Endothelial cell of umbilical vein (primary cell): ENCODE data around the gene CLDND1. TPM values are rescaled to one million over a fixed set of nuclear protein-coding genes. Genes with fewer than 3 reads are reported as not detected.

Experiments used
- BruUV-seq: library from RNA; stranded (reverse); fragments of 400-500 nt; replicated peaks from 2 replicates; lab custom pipeline; 2021; lab: Mats Ljungman, UMichigan
- CTCF ChIA-PET: fragments of 300-600, 350-600 bp; sonication (Branson Sonifier 250); formaldehyde crosslinking; loops from one replicate; lab custom pipeline; 2021; ENCODE audit warnings: antibody characterized with exemption, inconsistent platforms; lab: Charles Lee
- POLR2A ChIA-PET: fragments of 300-600, 350-600 bp; sonication (Branson Sonifier 250); formaldehyde crosslinking; loops from one replicate; lab custom pipeline; 2021; ENCODE audit warnings: antibody characterized with exemption, inconsistent platforms; lab: Charles Lee
- DNase-seq: peaks from one replicate; pipeline ENCODE4 v3.0.0-alpha.2; 2011; ENCODE audit warnings: low read depth, low spot score
- FAIRE-seq: peaks from 2 replicates; lab custom pipeline; 2011; peaks lifted over from hg19 to GRCh38; lab: Jason Lieb, UNC
- H2AFZ ChIP-seq: 2 replicates; pipeline ENCODE4 v1.6.0; 2012; ENCODE audit warnings: low read depth, low read length, control low read depth, inconsistent platforms
- H3K27ac ChIP-seq: 2 replicates; pipeline ENCODE4 v1.5.1; 2011; ENCODE audit warnings: low read depth, mild to moderate bottlenecking, control low read depth, low read length, moderate library complexity; ENCODE audit not compliant: insufficient read depth
- H3K27me3 ChIP-seq, 2 experiments: 2 replicates each; pipeline versions ENCODE4 v1.6.0 to v1.6.1; 2011; ENCODE audit warnings: low read length in 2 of 2, mixed read lengths in 1 of 2; ENCODE audit not compliant: control insufficient read depth in 2 of 2, insufficient read depth in 2 of 2
- H3K36me3 ChIP-seq, 2 experiments: 2 replicates in 1 of 2; 3 replicates in 1 of 2; pipeline ENCODE4 v1.5.1; 2011; ENCODE audit warnings: low read length in 2 of 2, mild to moderate bottlenecking in 1 of 2, moderate library complexity in 1 of 2; ENCODE audit not compliant: control insufficient read depth in 2 of 2, insufficient read depth in 2 of 2; ENCODE audit errors: extremely low read depth in 1 of 2
- H3K4me1 ChIP-seq: 3 replicates; pipeline ENCODE4 v1.5.1; 2011; ENCODE audit warnings: mild to moderate bottlenecking, low read length; ENCODE audit not compliant: control insufficient read depth, insufficient read depth; ENCODE audit errors: extremely low read depth
- H3K4me2 ChIP-seq: 2 replicates; pipeline ENCODE4 v1.6.1; 2011; ENCODE audit warnings: low read length, control low read depth, mixed read lengths; ENCODE audit not compliant: insufficient read depth
- H3K4me3 ChIP-seq, 3 experiments: fragments of 200-600 bp in 1 of 3; sonication (generic), shearing (Covaris generic) in 1 of 3; replicated peaks in 1 of 3; 2 replicates each; pipeline ENCODE4 v1.5.1; 2011 to 2016; ENCODE audit warnings: control low read depth in 3 of 3, low read length in 3 of 3, mild to moderate bottlenecking in 2 of 3, inconsistent platforms in 1 of 3, low read depth in 1 of 3, moderate library complexity in 1 of 3; ENCODE audit not compliant: insufficient read depth in 1 of 3
- H3K79me2 ChIP-seq: 2 replicates; pipeline ENCODE4 v1.6.0; 2012; ENCODE audit warnings: low read length, inconsistent platforms; ENCODE audit not compliant: control insufficient read depth, insufficient read depth
- H3K9ac ChIP-seq: replicated peaks from 2 replicates; pipeline ENCODE3; 2011; ENCODE audit warnings: low read length, control low read depth; ENCODE audit not compliant: insufficient read depth; ENCODE audit errors: extremely low read depth
- H3K9me1 ChIP-seq: replicated peaks from 3 replicates; pipeline ENCODE4 v1.6.0; 2011; ENCODE audit warnings: mild to moderate bottlenecking, low read length; ENCODE audit not compliant: control insufficient read depth, insufficient read depth; ENCODE audit errors: extremely low read depth
- H3K9me3 ChIP-seq: replicated peaks from 2 replicates; pipeline ENCODE4 v1.5.1; 2012; ENCODE audit warnings: low read length, inconsistent platforms; ENCODE audit not compliant: control insufficient read depth, insufficient read depth
- H4K20me1 ChIP-seq: replicated peaks from 2 replicates; pipeline ENCODE3; 2011; ENCODE audit warnings: mild to moderate bottlenecking, low read length; ENCODE audit not compliant: control insufficient read depth, insufficient read depth; ENCODE audit errors: extremely low read depth
- EZH2 ChIP-seq: IDR thresholded peaks from 2 replicates; pipeline ENCODE4 v1.6.1; 2012; ENCODE audit warnings: borderline replicate concordance, low read depth, mild to moderate bottlenecking, moderate library complexity, low read length, inconsistent platforms; ENCODE audit not compliant: severe bottlenecking
- JUN ChIP-seq: IDR thresholded peaks from 2 replicates; pipeline ENCODE4 v1.6.1; 2011; ENCODE audit warnings: borderline replicate concordance, low read depth; ENCODE audit not compliant: insufficient read length, insufficient read depth
- MYC ChIP-seq: IDR thresholded peaks from one replicate; pipeline ENCODE4 v1.6.1; 2011; ENCODE audit warnings: mild to moderate bottlenecking, low read depth, low read length
- POLR2A ChIP-seq: IDR thresholded peaks from 2 replicates; pipeline ENCODE4 v1.6.1; 2012; ENCODE audit warnings: low read depth, mild to moderate bottlenecking, control low read depth, low read length
- POLR2AphosphoS5 ChIP-seq: IDR thresholded peaks from 2 replicates; pipeline ENCODE4 v1.6.1; 2012; ENCODE audit warnings: low read depth, mild to moderate bottlenecking, control low read depth, low read length, moderate library complexity; ENCODE audit not compliant: insufficient read depth
- dilution Hi-C: fragments of 300-500 bp; cut with MboI; formaldehyde crosslinking; loops from one replicate; pipeline ENCODE4 v1.15.0; 2019; ENCODE audit warnings: low sequenced_read_pairs; ENCODE audit not compliant: extremely low pct_ligation_motif_present
- intact Hi-C: fragments of 100-400 bp; cut with micrococcal nuclease; formaldehyde crosslinking; loops from one replicate; pipeline ENCODE4 v1.10.0; 2022
- polyA plus RNA-seq, 4 experiments: library from polyadenylated mRNA; depleted of rRNA in 3 of 4; stranded (reverse) in 3 of 4; unstranded in 1 of 4; fragments of >200 nt; gene quantifications; 2 replicates each; pipeline versions ENCODE4 v1.2.1 to v1.2.3, GENCODE V29; 2011 to 2012; ENCODE audit warnings: missing spikeins in 1 of 4
- total RNA-seq: library from RNA; stranded (reverse); gene quantifications from 2 replicates; pipeline ENCODE4 v1.2.3, GENCODE V29; 2021
- TF ChIP-seq, protein P1 (sequence below): IDR thresholded peaks from 2 replicates; pipeline ENCODE4 v1.6.1; 2011; ENCODE audit not compliant: insufficient read depth, insufficient read length
- TF ChIP-seq, protein P2 (sequence below), 2 donors: IDR thresholded peaks; 1 replicate in 1 of 2; 2 replicates in 1 of 2; pipeline ENCODE4 v1.5.1; 2011; ENCODE audit warnings: low read length in 2 of 2, mild to moderate bottlenecking in 2 of 2, moderate library complexity in 2 of 2, control low read depth in 1 of 2, inconsistent platforms in 1 of 2, low read depth in 1 of 2; ENCODE audit not compliant: insufficient read depth in 1 of 2; ENCODE audit errors: extremely low read depth in 1 of 2

Gene CLDND1
- total and polyA plus RNA-seq, 2 donors (not counting 3 experiments of a cell fraction or from before 2014, with no cell fraction given) = 101 to 214 TPM

DNA sequence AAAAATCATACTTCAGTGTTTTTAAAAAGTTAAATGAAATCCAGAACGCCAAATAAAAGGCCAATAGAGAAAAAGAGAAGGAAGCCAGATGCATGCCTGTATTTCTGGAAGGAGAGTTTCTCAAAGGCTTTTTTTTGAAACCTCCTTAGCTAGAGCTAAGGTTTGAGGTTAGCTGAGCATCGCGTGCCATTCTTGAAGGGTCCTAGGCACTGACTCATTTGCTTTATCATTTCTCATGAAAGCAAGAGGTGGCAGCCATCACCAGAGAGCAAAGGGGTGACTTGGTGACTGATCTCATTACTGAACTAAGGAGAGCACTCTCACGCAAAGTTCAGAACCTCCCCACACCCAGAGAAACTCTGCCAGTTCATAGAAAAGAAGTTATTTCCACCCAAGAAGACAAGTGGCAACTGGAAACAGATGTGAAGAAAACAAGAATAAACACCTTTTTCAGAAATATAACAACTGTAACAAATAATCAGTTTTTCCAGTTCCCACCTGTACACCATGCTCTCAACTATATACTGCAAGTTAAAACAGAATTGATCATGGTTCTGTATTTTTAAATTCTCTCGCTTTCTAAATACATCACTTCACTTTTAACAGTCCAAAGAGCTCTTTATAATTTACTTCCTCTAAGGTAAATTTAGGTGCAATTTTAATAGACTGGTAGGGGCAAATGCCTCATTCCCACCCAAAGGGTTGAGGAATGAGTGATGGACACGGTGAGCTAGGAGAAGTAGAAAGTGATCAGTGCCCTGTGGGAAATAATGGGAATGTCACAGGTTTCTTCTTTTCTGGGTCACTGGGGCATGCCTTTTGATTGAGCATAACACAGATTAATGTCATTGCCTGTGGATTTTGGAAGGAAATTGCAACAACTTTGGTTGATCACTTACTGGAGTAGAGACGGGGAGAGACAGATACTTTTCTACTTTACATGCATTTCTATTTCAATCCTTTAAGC is 33.7 kb upstream of the CLDND1 start:
- no peak overlapping the region for H3K4me3 ChIP-seq
- no peaks in the 10 kb centered on the region for H3K79me2 ChIP-seq
- no peaks in the 10 kb centered on the region for H3K4me1 ChIP-seq
- H2AFZ ChIP-seq = no peak overlapping the region
- DNase-seq (no peak), FAIRE-seq (no peak)
- H3K27ac ChIP-seq = no peak overlapping the region
- no peaks in the 10 kb centered on the region for H3K9me3 ChIP-seq
- dilution Hi-C loops = no loop called here
- ChIA-PET POLR2A (no interaction called here), CTCF (no interaction called here)
- H3K27me3 ChIP-seq = peaks cover 20 to 52% of the 10 kb centered on the region in 2 experiments
- H3K9me1 ChIP-seq = no peaks in the 10 kb centered on the region
- H3K4me2 ChIP-seq = no peak overlapping the region
- H3K9ac ChIP-seq = no peak overlapping the region
- TF ChIP-seq, protein P1, sequence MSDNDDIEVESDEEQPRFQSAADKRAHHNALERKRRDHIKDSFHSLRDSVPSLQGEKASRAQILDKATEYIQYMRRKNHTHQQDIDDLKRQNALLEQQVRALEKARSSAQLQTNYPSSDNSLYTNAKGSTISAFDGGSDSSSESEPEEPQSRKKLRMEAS = no peak
- no peak for TF ChIP-seq JUN
- TF ChIP-seq, protein P2, sequence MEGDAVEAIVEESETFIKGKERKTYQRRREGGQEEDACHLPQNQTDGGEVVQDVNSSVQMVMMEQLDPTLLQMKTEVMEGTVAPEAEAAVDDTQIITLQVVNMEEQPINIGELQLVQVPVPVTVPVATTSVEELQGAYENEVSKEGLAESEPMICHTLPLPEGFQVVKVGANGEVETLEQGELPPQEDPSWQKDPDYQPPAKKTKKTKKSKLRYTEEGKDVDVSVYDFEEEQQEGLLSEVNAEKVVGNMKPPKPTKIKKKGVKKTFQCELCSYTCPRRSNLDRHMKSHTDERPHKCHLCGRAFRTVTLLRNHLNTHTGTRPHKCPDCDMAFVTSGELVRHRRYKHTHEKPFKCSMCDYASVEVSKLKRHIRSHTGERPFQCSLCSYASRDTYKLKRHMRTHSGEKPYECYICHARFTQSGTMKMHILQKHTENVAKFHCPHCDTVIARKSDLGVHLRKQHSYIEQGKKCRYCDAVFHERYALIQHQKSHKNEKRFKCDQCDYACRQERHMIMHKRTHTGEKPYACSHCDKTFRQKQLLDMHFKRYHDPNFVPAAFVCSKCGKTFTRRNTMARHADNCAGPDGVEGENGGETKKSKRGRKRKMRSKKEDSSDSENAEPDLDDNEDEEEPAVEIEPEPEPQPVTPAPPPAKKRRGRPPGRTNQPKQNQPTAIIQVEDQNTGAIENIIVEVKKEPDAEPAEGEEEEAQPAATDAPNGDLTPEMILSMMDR (IDR thresholded peaks at IDR 0.05; ENCODE audit: extremely low read depth in 1 of 2, insufficient read depth in 1 of 2, low read depth in 1 of 2, low read length in 2 of 2) = no peak
- no peak for TF ChIP-seq EZH2
- TF ChIP-seq POLR2A = no peak
- no peak for TF ChIP-seq MYC
- TF ChIP-seq POLR2AphosphoS5 = no peak
- intact Hi-C loops = no loop called here
- H4K20me1 ChIP-seq = no peaks in the 10 kb centered on the region
- no peaks in the 10 kb centered on the region for H3K36me3 ChIP-seq
- BruUV-seq = no TSS peak
